Thyroid gland (tissue), 4 donors: ENCODE measurements around the gene KIF2C. TPM values are rescaled to one million over a fixed set of nuclear protein-coding genes. Genes with fewer than 3 reads are reported as not detected.
"Not testable (repeated sequence)": the region's sequence is repeated elsewhere in the genome, so short reads cannot be mapped to it uniquely, and the experiment has no call there.

Experiments
- DNase-seq, 2 donors: peaks; one replicate each; pipeline ENCODE4 v3.0.0-alpha.2; 2019
- H3K27ac ChIP-seq, 3 donors: fragments of 200-600 bp; sonication (generic); 1 replicate in 2 of 3; 2 replicates in 1 of 3; pipeline ENCODE4 v1.5.1; 2016 to 2019; ENCODE audit warnings: mild to moderate bottlenecking in 1 of 3, moderate library complexity in 1 of 3
- H3K27me3 ChIP-seq: fragments of 200-600 bp; sonication (generic); one replicate; pipeline ENCODE4 v1.5.1; 2019
- H3K36me3 ChIP-seq, 2 donors: fragments of 200-600 bp; sonication (generic); one replicate each; pipeline ENCODE4 v1.5.1; 2016 to 2019
- H3K4me1 ChIP-seq, 2 donors: fragments of 200-600 bp; sonication (generic); one replicate each; pipeline ENCODE4 v1.5.1; 2017 to 2019
- H3K4me3 ChIP-seq, 3 donors: fragments of 200-600 bp; sonication (generic); replicated peaks in 1 of 3; 1 replicate in 2 of 3; 2 replicates in 1 of 3; pipeline ENCODE4 v1.5.1; 2016; ENCODE audit warnings: mild to moderate bottlenecking in 1 of 3
- H3K9me3 ChIP-seq: fragments of 200-600 bp; sonication (generic); one replicate; pipeline ENCODE4 v1.5.1; 2017
- CTCF ChIP-seq, 6 experiments: fragments of 200-600 bp in 3 of 6; fragments of 450-650 bp in 3 of 6; sonication (generic) in 3 of 6; IDR thresholded peaks; one replicate each; pipeline ENCODE4 v1.5.1; 2016 to 2019; ENCODE audit warnings: antibody characterized with exemption in 6 of 6, mild to moderate bottlenecking in 2 of 6, inconsistent platforms in 1 of 6, moderate library complexity in 1 of 6
- POLR2A ChIP-seq, 2 donors: fragments of 450-650 bp; IDR thresholded peaks; one replicate each; pipeline ENCODE4 v1.6.1; 2017; ENCODE audit warnings: antibody characterized with exemption in 2 of 2, mild to moderate bottlenecking in 2 of 2, moderate library complexity in 1 of 2
- WGBS, 2 donors: methylation state at CpG; one replicate each; pipeline ENCODE4 v1.1.5; 2017; 5-methylcytosine and 5-hydroxymethylcytosine counted together
- intact Hi-C: fragments of 100-400 bp; cut with DNase I; formaldehyde crosslinking; loops from one replicate; pipeline ENCODE4 v1.15.1; 2023
- total RNA-seq, 4 donors: library from RNA; depleted of rRNA; stranded (reverse); fragments of >200 nt; gene quantifications; one replicate each; pipeline ENCODE4 v1.2.3, GENCODE V29; 2016

The KIF2C gene
- total RNA-seq, 4 donors from 2014 or later, result 0.63 to 1.2 (median 1.0) TPM

DNA sequence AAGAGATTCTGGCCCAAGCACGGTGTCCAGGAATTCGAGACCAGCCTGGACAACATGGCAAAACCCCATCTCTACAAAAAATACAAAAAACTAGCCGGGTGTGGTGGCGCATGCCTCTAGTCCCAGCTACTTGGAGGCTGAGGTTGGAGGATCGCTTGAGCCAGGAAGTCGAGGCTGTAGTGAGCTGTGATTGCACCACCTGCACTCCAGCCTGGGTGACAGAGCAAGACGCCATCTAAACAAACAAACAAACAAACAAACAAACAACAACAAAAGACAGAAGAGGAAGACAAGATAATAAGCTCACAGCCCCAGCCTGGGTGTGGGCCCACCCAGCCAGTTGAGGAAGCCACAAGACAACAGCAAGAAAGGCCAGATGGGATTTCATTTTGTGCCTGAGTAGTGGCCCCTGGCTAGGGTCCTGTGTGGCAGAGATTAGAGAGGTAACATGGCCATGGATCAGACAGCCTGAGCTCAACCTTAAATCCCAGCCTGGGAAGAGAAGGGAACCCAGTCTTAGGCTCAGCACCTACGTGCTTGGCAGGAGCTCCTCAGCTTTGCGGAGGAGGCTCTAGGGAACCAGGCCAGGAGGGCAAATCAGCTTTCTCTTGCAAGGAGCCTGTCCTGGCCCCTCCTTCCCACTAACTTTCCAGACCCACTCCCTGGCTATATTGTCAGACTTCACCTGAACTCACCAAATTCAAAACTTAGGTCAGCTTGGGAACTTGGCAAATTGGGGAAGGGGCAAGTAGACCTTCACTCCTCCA, 53.3 kb downstream of the KIF2C start:
- no peaks in the 10 kb centered on the region for H3K9me3 ChIP-seq
- H3K4me1 ChIP-seq, result peaks cover 0 to 9% of the 10 kb centered on the region in 2 donors
- TF ChIP-seq POLR2A (IDR thresholded peaks at IDR 0.05) (no peak), CTCF (IDR thresholded peaks at IDR 0.05) (no peak)
- H3K36me3 ChIP-seq, result no peaks in the 10 kb centered on the region
- no peaks in the 10 kb centered on the region for H3K27me3 ChIP-seq
- peak; percentile 8 to 41 for DNase-seq
- WGBS, 2 donors, result 83 to 89% methylated on average over 9 of the region's 9 CpGs
- peak overlapping the region; percentile 33 to 52 (median 49) for H3K27ac ChIP-seq
- intact Hi-C loops, result no loop called here
- H3K4me3 ChIP-seq, result no peak overlapping the region

DNA sequence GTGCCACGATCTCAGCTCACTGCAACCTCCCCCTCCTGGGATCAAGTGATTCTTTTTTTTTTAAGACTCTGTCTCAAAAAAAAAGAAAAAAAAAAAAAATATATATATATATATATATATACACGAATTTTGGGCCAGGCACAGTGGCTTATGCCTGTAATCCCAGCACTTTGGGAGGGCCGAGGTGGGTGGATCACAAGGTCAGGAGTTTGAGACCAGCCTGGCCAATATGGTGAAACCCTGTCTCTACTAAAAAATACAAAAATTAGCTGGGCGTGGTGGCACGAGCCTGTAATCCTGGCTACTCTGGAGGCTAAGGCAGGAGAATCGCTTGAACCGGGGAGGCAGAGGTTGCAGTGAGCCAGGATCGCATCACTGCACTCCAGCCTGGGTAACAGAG, 58.2 kb downstream of the KIF2C start:
- H3K36me3 ChIP-seq, H3K27me3 ChIP-seq, H3K4me3 ChIP-seq, intact Hi-C loops, H3K27ac ChIP-seq, H3K9me3 ChIP-seq: not testable (repeated sequence)
- DNase-seq, result peak in 1 of 2 donors; percentile 2
- H3K4me1 ChIP-seq, result peaks cover 9 to 33% of the 10 kb centered on the region in 2 donors
- WGBS, 2 donors, result 83 to 84% methylated on average over 8 of the region's 8 CpGs

GRCh38 chr1:44798481-44799365, 59.1 kb downstream of the KIF2C start:
- peak overlapping the region; percentile 69 to 94 (median 84) for H3K27ac ChIP-seq
- no peak overlapping the region for H3K4me3 ChIP-seq
- no peaks in the 10 kb centered on the region for H3K27me3 ChIP-seq
- TF ChIP-seq POLR2A (IDR thresholded peaks at IDR 0.05) (no peak), CTCF (IDR thresholded peaks at IDR 0.05) (no peak)
- H3K4me1 ChIP-seq, result peaks cover 9 to 32% of the 10 kb centered on the region in 2 donors
- 79 to 90% methylated on average over 10 of the region's 10 CpGs for WGBS, 2 donors
- DNase-seq, result peak in 1 of 2 donors; percentile 16
- no peaks in the 10 kb centered on the region for H3K9me3 ChIP-seq
- H3K36me3 ChIP-seq, result peaks cover 0 to 12% of the 10 kb centered on the region in 2 donors
- intact Hi-C loops, result no loop called here

DNA sequence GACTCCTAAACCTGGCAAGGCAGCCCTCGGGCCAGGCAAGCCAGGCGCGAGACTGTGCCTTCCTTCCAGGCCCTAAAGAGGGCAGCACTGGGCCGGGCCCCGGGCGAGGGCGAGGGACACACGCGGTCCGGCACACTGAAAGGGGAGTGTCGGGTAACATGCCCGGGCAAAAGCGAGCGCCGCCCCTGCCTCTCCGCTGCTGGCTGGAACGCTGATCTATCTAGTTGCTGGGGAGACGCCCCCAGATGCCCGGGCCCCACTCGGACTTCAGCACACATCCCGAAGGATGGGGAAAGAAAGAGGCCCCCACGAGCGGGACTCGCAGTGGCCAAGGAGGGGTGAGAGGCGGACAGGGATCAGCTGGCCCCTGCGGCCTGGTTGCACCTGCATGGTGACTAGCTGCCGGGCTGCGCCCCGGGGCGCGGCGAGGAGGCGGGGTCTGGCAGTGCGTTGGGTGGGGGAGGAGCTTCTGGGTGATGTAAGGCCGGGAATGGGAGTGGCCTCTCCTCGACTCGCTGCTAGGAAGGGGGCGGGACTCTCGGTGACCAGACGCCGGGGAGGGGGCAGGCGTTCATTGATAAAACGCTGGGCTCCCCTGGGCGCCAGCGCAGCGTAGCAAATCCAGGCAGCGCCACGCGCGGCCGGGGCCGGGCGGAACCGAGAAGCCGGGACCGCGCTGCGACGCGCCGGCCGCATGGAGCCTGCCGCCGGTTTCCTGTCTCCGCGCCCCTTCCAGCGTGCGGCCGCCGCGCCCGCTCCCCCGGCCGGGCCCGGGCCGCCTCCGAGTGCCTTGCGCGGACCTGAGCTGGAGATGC, 60.3 kb downstream of the KIF2C start, which contains the start of gene PLK3:
PLK3 (plus strand) TSS at position 608 of the 815 bp plus-strand sequence; CDS start at position 695, 87 bp downstream.
- WGBS, 2 donors, result 1% methylated on average over 24 of the region's 79 CpGs
- H3K27ac ChIP-seq, result peak within 1 kb of the TSS; percentile 69 to 94 (median 84)
- H3K27me3 ChIP-seq, result no peaks in the 10 kb centered on the region
- peak; percentile 98 for DNase-seq
- intact Hi-C loops, result no loop called here
- peaks cover 9 to 31% of the 10 kb centered on the region in 2 donors for H3K4me1 ChIP-seq
- peaks cover 6 to 12% of the 10 kb centered on the region in 2 donors for H3K36me3 ChIP-seq
- H3K4me3 ChIP-seq, result peak within 1 kb of the TSS; percentile 58 to 83 (median 79)
- no peaks in the 10 kb centered on the region for H3K9me3 ChIP-seq
- peak; percentile 54 to 95 (median 90) for TF ChIP-seq CTCF (IDR thresholded peaks at IDR 0.05)
- peak; percentile 75 to 96 for TF ChIP-seq POLR2A (IDR thresholded peaks at IDR 0.05)
